ENCODE measurements around the gene LRRC61. TPM values are rescaled to one million over a fixed set of nuclear protein-coding genes. Genes with fewer than 3 reads are reported as not detected.

The LRRC61 gene
- total and polyA plus RNA-seq, 10 donors: 4.2 to 21.7 (median 11.4) TPM

DNA sequence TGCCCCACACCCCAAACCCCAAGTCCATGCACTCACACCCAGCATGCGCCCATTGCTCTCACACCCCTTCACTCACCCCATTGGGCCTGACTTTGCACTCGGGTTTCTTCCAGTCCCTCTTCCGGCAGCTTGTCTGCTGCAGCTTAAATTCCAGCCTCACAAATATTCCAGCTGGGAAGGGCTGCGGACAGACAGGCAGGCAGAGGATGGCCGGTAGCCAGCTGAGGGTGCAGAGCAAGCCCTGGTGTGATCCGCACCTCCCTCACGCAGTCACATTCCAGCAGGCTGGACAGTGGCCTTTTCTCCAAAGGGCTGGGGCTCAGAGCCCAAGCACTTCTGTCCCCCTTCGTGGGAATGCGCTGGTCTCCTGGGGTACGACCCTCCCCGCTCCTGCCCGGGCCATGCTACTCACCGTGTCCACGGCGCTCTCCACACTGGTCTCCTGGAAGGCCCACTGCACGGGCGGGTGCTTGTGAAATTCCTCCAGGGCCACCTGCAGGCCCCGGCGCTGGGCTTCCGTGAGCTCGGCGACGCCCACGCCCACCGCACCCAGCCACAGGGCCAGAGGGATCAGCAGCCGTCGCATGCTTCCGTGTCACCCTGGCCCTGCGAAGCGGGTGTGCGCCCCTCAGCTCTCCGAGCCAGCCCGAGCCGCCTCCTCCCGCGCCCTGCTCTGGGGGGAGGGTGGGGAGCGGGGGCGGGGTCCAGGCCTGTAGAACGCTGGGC, 17.0 kb downstream of the LRRC61 start:
- peak overlapping the region in 6 of 8 donors; percentile 16 to 62 (median 38) for H3K4me3 ChIP-seq
- H3K4me1 ChIP-seq: peaks cover 0 to 49% (median 27%) of the 10 kb centered on the region in 6 donors
- no peak for DNase-seq
- peaks cover 0 to 23% (median 13%) of the 10 kb centered on the region in 6 donors for H3K36me3 ChIP-seq
- H3K9me3 ChIP-seq: peaks cover 0 to 19% (median 11%) of the 10 kb centered on the region in 8 donors
- peak overlapping the region; percentile 1 to 82 (median 76) for H3K27ac ChIP-seq
- WGBS, 5 donors: 31 to 81% (median 34%) methylated on average over 10 to 39 of the region's 39 CpGs
- intact Hi-C loops (cut with DNase I; ENCODE audit: low total_unique reads): no loop called here
- H3K27me3 ChIP-seq (replicated peaks in 1 of 7): peaks cover 0 to 32% (median 18%) of the 10 kb centered on the region in 7 donors
- TF ChIP-seq POLR2A (IDR thresholded peaks at IDR 0.05) (no peak), POLR2AphosphoS5 (IDR thresholded peaks at IDR 0.05) (peak; percentile 26 to 65 (median 63))
- TF ChIP-seq, protein P1, sequence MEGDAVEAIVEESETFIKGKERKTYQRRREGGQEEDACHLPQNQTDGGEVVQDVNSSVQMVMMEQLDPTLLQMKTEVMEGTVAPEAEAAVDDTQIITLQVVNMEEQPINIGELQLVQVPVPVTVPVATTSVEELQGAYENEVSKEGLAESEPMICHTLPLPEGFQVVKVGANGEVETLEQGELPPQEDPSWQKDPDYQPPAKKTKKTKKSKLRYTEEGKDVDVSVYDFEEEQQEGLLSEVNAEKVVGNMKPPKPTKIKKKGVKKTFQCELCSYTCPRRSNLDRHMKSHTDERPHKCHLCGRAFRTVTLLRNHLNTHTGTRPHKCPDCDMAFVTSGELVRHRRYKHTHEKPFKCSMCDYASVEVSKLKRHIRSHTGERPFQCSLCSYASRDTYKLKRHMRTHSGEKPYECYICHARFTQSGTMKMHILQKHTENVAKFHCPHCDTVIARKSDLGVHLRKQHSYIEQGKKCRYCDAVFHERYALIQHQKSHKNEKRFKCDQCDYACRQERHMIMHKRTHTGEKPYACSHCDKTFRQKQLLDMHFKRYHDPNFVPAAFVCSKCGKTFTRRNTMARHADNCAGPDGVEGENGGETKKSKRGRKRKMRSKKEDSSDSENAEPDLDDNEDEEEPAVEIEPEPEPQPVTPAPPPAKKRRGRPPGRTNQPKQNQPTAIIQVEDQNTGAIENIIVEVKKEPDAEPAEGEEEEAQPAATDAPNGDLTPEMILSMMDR (IDR thresholded peaks at IDR 0.05 in 8 of 11, conservative IDR thresholded peaks at IDR 0.05 in 3 of 11): no peak

DNA sequence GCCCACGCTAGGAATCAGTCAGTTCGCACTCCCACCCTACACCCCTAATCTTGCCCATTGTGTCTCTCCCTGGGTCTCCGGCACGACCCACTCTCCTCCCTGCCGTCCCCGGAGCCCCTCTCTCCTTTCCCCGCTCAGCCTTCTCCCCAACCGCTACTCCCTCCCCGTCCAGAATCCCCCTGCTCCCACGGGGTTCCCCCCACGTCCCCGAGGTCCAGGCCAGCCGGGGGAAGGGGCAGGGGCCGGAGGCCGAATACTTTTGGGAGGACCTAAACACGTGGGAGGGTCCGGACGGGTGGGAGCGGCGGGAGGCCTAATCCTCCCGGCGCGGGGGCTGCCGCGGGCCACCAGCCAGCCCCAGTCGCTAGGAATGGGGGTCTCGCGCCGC, 17.7 kb downstream of the LRRC61 start:
- 5 to 24% (median 16%) methylated on average over 29 of the region's 29 CpGs for WGBS, 5 donors
- intact Hi-C loops (cut with DNase I; ENCODE audit: low total_unique reads): no loop called here
- Histone ChIP-seq H3K4me1 (peaks cover 0 to 43% (median 27%) of the 10 kb centered on the region in 6 donors), H3K4me3 (peak overlapping the region in 7 of 8 donors; percentile 16 to 62 (median 35)), H3K27ac (peak overlapping the region; percentile 35 to 82 (median 76)), H3K9me3 (peaks cover 0 to 19% (median 11%) of the 10 kb centered on the region in 8 donors), H3K36me3 (peaks cover 0 to 23% (median 13%) of the 10 kb centered on the region in 6 donors), H3K27me3 (replicated peaks in 1 of 7) (peaks cover 0 to 32% (median 18%) of the 10 kb centered on the region in 7 donors)
- TF ChIP-seq POLR2AphosphoS5 (IDR thresholded peaks at IDR 0.05) (no peak), POLR2A (IDR thresholded peaks at IDR 0.05) (no peak)
- TF ChIP-seq, protein P1 (IDR thresholded peaks at IDR 0.05 in 8 of 11, conservative IDR thresholded peaks at IDR 0.05 in 3 of 11): no peak
- no peak for DNase-seq

DNA sequence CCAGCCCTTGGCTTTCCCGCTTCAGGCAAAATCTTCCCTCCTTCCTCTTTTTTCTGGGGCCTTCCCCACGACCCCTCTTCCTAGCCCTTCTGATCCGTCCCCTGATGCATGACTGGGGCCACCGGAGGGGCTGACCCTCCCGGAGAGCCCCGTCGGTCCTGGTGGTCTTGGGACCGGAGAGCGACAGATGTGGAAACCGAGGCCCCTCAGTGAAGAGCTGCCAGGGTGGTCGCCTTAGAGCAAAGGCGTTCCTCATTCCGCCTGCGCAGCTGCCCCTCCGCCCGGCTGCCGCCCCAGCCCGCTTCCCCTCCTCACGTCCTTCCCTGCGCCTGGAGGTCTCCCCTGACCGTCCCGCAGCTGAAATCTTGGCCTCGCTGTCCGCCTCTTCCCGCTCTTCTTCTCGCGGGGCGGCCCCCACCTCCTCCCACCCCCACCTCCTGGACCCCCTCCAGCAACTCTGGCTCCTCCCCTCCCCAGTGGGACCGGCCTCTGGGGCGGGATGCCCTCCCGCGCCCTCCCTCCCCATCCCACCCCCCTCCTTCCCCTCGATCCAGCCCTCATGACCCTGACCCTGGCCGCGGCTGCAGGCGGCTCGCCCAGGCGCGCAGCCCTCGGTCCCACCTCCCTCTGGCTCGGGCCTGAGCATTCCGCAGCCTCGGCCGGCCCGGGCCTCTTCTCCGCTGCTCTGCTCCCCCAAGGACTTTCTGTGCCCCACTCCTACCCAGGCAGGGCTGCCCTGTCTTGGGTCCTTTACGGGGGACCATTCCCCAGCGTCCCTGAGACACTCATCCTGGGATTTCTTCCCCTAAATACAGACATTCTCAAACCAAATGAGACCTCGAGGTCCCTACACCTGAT, 18.3 kb downstream of the LRRC61 start, which contains the start of gene RARRES2:
RARRES2 (minus strand) TSS at position 367 of the 858 bp plus-strand sequence. CDS start 1,020 bp downstream, outside the sequence.
- DNase-seq: no peak
- TF ChIP-seq POLR2AphosphoS5 (IDR thresholded peaks at IDR 0.05) (peak in 2 of 3 donors; percentile 57 to 70), POLR2A (IDR thresholded peaks at IDR 0.05) (no peak)
- TF ChIP-seq, protein P1 (IDR thresholded peaks at IDR 0.05 in 8 of 11, conservative IDR thresholded peaks at IDR 0.05 in 3 of 11): no peak
- peak within 1 kb of the TSS; percentile 5 to 62 (median 35) for H3K4me3 ChIP-seq

More for the DNA sequence above, 18.3 kb downstream of the LRRC61 start, which contains the start of gene RARRES2:
- Histone ChIP-seq H3K27ac (peak within 1 kb of the TSS; percentile 35 to 82 (median 76)), H3K4me1 (peaks cover 0 to 43% (median 24%) of the 10 kb centered on the region in 6 donors), H3K36me3 (peaks cover 0 to 21% (median 12%) of the 10 kb centered on the region in 6 donors), H3K27me3 (replicated peaks in 1 of 7) (peaks cover 0 to 32% (median 18%) of the 10 kb centered on the region in 7 donors), H3K9me3 (peaks cover 0 to 19% (median 11%) of the 10 kb centered on the region in 8 donors)
- intact Hi-C loops (cut with DNase I; ENCODE audit: low total_unique reads): no loop called here
- 19 to 52% (median 24%) methylated on average over 36 to 49 of the region's 49 CpGs for WGBS, 5 donors
